GM19023 (cell line): Measurements from ENCODE around the gene LANCL3.
"Not testable (repeated sequence)": the region's sequence is repeated elsewhere in the genome, so short reads cannot be mapped to it uniquely, and the experiment has no call there.

ENCODE experiments used
- ATAC-seq: cut with Tn5 transposase; IDR thresholded peaks from one replicate; pipeline ENCODE4 v1.9.1; 2021; ENCODE audit warnings: mild to moderate bottlenecking, moderate library complexity; ENCODE audit not compliant: unreplicated experiment

LANCL3 gene

DNA sequence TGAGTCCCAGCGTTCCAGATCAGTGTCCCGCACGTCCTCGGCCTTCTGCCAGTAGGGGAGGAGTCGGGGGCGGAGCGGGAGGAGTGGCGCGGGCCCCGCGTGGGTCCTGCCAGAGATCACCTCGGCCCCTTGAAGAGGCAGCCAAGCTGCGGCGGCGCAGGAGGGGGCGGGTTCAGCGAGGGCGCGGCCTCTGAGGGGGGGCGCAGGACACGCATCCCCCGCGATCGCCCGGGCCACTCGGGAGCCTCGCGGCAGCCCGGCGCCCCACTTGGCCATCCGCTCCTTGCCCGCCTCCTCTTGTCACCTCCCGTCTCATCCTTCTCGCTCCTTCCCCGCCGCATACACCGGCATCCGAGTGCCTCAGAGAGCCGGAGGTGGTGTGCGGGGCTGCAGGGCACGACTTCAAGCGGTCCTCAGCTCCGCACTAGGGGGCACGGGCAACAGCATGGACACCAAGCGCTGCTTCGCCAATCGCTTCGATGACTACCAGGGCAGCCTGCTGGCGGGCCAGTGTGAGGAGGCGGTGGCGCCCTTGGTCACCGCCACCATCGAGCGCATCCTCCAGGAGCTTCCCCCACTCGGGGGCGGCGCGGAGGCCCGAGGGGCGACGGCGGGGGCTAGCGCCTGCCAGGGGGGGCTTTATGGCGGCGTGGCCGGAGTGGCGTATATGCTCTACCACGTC is at the start of gene LANCL3:
Gene LANCL3, plus strand, starts transcription at position 236 of the 682 bp plus-strand sequence. Its CDS starts 210 bp downstream, at position 446.
- not testable (repeated sequence) for ATAC-seq

DNA sequence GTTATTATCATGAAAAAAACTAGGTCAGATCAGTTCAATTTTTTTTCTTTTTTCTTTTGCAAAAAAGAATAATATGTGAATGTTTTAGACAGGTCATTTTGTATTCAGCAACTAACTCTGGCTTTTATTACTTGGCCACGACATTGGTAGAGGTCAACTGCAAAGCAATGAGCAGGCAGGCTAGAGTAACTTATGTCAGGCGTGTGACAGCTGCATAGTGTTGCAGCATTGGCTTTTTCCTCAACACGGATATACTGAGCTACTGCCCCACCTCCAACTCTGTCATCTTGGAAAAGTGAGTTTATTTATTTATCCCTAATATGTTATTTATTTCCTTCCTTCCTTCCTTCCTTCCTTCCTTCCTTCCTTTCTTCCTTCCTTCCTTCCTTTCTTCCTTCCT is 47.8 kb upstream of the LANCL3 start:
- not testable (repeated sequence) for ATAC-seq

DNA sequence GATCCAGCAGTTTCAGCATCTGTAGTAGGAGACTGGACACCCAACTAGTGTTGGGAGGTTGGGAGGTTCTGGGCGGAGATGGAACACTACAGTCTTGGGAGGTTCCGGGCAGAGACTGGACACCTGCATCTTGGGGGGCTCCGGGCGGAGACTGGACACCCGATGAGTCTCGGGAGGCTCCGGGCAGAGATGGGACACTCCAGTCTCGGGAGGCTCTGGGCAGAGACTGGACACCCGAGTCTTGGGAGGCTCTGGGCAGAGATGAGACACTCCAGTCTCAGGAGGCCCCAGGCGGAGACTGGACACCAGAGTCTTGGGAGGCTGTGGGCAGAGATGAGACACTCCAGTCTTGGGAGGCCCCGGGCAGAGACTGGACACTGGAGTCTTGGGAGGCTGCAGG is 29.5 kb upstream of the LANCL3 start:
- ATAC-seq: no peak

DNA sequence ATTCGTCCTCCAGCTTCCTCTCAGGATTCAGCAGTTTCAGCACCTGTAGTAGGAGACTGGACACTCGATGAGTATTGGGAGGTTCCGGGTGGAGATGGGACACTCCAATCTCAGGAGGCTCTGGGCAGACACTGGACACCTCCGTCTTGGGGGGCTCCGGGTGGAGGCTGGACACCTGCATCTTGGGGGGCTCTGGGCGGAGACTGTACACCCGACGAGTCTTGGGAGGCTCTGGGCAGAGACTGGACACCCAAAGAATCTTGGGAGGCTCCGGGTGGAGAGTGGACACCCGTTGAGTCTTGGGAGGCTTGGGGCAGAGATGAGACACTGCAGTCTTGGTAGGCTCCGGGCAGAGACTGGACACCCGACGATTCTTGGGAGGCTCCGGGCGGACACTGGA is 28.7 kb upstream of the LANCL3 start:
- no peak for ATAC-seq

DNA sequence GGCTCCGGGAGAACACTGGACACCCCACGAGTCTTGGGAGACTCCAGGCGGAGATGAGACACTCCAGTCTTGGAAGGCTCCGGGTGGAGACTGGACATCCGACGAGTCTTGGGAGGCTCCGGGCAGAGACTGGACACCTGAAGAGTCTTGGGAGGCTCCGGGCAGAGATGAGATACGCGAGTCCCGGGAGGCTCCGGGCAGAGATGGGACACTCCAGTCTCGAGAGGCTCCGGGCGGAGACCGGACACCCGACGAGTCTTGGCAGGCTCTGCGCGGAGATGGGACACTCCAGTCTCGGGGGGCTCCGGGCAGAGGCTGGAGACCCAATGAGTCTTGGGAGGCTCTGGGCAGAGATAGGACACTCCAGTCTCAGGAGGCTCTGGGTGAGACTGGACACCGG is 28.1 kb upstream of the LANCL3 start:
- ATAC-seq: no peak

DNA sequence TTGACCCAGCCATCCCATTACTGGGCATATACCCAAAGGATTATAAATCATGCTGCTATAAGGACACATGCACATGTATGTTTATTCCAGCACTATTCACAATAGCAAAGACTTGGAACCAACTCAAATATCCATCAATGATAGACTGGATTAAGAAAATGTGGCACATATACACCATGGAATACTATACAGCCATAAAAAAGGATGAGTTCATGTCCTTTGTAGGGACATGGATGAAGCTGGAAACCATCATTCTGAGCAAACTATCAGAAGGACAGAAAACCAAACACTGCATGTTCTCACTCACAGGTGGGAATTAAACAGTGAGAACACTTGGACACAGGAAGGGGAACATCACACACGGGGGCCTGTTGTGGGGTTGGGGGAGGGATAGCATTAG is 26.9 kb upstream of the LANCL3 start:
- not testable (repeated sequence) for ATAC-seq

DNA sequence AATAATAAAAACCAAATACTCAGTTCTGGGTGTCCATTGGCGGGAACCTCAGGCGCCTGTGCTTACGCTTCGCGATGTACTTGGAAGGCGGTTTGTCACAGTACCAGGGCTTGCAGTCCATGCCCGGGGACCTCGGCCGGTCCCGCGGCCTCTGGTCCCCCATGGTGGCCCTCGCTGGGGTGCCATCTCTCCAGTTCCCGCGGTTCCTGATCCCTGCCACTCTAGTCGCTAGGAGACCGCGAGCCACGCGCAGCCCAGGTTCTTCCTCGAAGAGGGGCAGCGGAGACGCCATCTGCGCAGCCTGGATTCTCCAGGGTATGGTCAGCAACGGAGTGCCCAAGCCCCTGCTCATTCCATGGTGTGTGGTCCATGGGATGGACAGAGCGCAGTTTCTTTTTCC is 26.4 kb upstream of the LANCL3 start:
- ATAC-seq: no peak

DNA sequence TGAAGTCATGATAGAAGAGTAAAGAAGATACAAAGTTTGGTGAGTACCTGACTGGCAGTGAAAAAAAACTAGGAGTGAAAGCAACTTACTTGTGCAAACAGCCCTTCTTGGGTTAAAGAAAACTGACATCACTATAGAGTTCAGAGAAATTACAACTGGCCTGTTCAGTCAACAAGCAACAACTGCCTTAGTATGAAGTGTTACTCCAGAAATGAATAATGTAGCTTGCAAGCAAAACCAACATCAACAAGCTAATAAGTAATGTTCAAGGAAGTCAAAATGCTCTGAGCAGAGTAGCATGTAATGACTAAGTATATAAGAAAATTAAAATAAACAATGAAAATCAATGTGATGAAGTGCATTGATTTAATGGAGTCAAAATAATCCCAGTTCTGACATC is 21.8 kb upstream of the LANCL3 start:
- not testable (repeated sequence) for ATAC-seq

DNA sequence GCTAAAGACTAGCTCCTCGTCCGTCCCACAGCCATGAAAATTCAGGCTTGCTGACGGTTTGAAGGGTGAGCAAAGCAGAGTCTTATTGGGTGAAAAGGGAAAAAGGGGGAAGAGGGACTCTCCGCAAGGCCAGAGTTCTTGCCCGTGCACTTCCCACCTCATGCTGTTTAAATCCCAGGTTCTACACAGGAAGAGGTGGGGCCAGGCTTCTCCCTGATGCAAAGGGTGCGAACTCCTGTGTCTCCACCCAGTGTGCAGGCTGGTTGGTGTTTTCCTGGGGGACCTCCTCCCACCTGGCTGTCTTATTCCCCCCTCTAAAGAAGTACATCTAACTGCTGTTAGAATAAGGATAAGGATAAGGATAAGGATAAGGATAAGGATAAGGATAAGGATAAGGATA is 18.0 kb upstream of the LANCL3 start:
- ATAC-seq: no peak

DNA sequence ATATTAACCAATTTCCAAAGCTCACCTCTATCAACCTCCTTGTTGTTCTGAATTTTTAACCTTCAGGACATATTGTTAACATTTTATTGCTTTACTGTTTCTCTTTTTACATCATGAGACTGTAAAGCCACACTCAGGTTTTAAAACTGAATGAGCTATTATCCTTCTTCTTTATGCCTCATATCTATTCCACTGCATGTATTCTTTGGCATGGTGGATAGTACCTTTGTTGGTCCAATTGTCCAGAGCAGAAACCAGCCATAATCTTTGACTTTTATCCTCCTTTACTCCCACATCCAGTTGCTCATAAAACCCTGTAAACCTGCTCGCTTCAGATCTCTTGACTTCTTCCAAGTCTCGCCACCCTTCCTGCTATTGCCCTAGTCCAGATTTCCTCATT is 6.2 kb upstream of the LANCL3 start:
- not testable (repeated sequence) for ATAC-seq

DNA sequence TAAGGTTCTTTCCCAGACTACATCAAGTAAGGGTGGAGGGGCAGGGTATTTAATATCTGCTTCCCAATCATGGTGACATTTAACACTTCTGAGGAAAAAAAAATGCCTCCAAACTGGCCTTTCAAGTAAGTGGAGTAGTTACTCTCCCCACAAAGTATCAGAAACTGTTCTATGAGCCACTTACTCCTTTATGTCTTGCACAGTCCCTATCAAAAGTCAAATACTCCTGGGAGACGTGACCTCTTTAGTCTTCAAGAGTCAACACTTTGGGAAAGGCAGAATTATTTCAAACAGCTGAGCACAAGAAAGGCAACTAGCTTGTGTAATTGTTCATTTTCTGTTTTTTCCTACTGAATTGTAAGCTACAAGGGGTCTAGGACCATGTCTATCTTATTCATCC is 1.1 kb upstream of the LANCL3 start:
- ATAC-seq: not testable (repeated sequence)

DNA sequence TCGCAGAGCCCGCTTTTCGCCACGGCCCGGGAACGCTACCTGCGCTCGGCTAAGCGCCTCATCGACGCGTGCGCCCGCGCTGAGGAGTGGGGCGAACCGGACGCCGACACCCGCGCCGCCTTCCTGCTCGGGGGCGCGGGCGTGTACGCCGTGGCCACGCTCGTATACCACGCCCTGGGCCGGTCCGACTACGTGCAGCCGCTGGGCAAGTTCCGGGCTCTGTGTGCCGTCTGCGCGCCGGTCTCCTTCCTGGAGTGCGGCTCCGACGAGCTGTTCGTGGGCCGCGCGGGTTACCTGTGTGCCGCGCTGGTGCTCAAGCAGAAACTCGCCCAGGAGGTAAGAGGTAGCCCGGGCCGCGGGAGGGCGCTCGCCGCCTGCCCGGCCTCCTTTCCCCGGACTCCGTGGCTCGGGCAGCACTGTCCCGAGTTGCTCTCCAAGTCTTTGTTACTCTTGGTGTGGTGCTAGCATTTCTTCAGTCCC is 687 bp downstream of the LANCL3 start:
- not testable (repeated sequence) for ATAC-seq

DNA sequence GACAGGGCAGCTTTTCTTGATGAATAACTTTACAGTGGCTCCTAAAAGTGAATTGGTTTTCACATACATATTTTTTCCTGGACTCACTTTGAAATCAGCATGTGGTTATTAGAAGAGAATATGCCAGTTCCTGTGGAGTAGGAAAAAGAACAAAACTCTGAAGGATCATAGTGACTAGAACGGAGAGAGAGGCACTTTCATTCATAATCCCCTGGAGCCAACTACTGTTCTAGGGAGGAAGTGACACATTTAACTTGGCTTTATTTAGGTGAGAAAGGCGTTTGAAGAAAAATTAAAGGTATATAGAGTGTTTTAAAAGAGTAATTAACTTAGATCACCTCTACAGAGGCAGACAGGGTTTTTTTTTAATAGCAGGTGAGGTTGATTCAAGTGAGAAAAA is 1.7 kb downstream of the LANCL3 start:
- ATAC-seq: not testable (repeated sequence)

DNA sequence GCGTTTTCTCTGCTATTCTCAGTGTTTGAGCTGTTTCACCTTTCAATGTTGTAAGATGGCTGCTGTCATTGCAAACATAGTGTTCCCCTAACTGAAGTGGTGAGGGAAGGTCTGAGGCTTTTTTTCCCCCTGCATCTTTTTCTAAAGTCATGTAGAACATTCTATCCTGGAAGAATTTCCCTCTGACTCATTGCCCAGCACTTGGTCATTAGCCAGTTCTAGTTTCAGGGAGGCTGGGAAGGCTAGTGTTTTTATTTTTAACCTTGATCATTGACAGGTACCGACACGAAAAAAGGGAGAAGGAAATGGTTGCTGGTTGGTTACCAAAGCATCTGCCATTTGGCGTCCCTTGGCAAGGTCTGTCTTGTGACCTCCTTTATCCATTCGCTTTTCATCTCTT is 6.6 kb downstream of the LANCL3 start:
- ATAC-seq: no peak

DNA sequence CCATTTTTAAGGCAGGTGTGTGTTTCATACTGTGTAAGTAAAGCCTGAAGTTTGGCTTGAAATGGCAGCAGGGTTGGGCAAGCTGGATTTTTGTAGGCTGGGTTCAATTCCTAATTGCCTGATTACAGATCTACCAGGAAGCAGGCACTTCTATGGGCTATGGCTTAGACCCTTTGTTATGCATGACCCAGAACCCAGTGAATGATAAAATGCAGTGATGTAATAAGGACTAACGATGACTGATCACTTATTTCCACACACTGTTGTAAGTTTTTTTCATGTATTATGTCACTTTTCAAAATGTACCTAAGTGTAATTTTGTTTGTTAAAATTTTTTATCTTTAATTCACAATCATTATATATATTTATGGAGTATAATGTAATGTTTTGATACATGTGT is 8.6 kb downstream of the LANCL3 start:
- no peak for ATAC-seq

DNA sequence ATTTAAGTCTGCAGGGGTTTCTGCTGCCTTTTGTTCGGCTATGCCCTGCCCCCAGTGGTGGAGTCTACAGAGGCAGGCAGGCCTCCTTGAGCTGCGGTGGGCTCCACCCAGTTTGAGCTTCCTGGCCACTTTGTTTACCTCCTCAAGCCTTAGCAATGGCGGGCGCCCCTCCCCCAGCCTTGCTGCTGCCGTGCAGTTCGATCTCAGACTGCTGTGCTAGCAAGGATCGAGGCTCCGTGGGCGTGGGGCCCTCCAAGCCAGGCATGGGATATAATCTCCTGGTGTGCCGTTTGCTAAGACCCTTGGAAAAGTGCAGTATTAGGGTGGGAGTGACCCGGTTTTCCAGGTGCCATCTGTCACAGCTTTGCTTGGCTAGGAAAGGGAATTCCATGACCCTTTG is 15.9 kb downstream of the LANCL3 start:
- not testable (repeated sequence) for ATAC-seq

DNA sequence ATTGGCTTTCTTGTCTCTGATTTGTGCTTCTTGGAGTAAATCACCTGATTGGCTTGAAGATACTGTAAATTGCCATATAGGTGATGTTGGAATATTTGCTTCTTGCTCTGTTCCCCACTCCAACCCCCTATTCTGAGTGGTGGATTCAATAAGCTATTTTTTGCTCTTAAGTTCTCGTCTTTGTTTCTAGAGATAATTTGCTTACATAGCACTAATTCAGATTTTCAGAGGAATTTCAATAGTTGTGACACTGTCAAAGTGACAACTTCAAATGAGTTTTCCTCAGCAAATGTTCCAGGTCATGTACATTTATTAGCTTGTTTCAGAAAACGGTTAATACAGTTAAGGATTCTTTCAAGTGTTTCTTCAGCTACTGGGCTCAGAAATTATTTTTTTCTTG is 18.6 kb downstream of the LANCL3 start:
- no peak for ATAC-seq

DNA sequence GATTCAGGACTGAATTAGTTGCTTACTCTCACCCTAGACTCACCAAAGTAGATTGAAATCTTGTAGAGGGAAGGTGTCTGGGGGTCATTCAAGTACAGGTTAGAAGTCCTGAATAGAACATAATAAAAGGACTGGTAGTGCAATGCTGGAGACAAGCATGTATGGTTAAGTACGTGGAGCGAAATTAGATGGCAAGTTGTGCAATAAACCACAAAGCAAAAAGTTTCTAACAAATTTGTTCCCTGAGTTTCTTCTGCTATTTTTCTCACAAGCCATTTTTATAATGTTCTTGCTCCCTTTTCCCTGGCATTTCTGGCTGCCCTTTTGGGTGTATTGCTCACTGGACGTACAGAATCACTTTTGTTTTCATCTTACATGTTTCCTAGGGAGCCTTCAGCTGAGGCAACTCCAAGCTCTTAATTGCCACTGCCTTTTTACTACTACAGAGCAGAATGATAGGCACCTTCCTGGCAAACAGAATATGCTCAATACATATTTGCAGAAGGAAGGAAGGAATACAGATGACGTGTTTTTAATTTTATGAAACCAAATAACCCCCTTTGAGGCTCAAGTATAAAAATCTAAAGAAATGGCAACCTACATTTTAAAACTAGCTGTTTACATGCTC is 23.4 kb downstream of the LANCL3 start:
- ATAC-seq: no peak

DNA sequence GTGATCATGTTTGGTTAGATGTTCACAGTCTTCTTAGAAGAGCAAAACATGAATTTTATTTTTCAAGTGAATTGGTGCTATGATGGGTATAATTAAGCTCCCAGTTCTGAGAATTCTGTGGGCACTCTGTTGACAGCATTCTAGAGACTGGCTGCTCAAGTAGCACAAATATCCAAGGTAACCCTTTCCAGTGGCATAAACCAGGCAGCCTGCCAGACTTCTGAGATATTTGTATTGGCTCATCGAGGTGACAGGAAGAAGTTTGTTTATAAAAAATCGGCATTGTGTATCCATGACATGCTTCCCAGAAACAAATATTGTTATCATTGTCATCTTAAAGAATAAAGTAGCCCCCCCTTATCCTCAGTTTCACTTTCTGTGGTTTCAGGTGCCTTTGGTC is 28.3 kb downstream of the LANCL3 start:
- ATAC-seq: no peak

DNA sequence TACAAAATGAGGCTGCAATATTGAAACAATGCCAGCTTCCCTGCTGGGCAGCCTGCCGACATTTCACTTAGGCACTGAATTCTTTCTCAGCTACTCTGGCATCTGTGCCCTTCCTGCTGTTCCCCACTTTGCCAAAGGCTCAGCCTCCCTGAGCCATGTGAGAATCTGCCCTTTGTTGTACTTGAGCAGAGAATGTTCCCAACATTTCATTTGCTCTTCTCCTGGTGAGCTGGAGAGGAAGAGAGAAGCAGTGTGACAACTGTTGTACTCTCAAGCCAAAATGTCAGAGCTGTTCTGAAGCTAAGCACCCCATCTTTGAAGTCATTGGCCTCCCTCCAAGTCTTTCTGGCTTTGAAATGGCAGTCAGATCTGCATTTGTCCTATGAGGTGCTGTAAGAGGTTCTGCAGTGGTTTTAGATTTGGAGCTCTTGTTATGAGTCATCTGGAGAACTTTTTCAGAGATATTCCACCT is 32.5 kb downstream of the LANCL3 start:
- no peak for ATAC-seq

DNA sequence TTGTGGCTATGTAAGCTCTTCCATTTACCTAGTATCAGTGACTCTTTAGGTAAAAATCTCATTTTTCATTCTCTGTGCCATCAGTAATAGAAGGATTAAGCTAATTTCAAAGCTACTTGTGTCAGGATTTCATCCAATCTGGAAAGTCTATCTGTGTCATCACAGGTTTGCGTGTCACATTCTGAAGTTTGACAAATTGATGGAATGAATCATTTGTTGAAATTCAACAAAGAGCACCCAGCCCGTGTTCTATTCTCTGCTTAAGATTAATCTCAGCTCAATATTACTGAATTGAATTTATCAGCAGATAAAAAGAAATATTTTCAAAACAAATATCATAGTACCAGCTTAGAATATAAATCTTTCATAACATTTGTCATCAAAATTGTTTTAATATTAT is 35.8 kb downstream of the LANCL3 start:
- no peak for ATAC-seq

DNA sequence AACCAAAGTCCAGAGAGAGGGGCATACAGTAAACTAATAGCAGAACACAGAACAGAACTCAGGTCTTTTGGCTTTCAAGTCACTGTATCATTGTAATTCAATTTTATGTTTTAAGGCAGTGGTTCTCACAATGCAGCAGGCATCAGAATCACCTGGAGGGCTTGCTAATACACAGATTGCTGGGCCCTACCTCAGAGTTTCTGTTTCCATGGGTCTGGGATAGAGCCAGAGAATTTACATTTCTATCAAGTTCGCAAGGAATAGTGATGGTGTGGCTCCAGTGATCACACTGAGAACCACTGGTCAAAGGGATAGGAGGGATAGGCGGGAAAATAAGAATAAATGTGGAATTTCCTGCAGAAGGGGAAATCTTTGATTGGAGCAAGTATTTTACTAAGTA is 36.7 kb downstream of the LANCL3 start:
- no peak for ATAC-seq
